ENCODE data around the gene PRLR.

- TF ChIP-seq CTCF (IDR thresholded peaks at IDR 0.05), result peak in 1 of 4 donors; percentile 26
- no peak for TF ChIP-seq POLR2A (IDR thresholded peaks at IDR 0.05)
Observed at GRCh38 chr5:35246411-35246810, 16.1 kb upstream of the PRLR start.

Data from right lobe of liver (tissue), 4 donors.